Measurements from ENCODE around the gene SIRPD. TPM values are rescaled to one million over a fixed set of nuclear protein-coding genes. Genes with fewer than 3 reads are reported as not detected.

The SIRPD gene
- total and polyA plus RNA-seq, 2 of the 13 experiments (the other 11 are each of a cell fraction or from before 2014, with no cell fraction given), result not detected

- TF ChIP-seq ZFP82 (CRISPR knock-in tag; IDR thresholded peaks at IDR 0.05; ENCODE audit: borderline replicate concordance), result no peak
These were observed 18.9 kb downstream of the SIRPD start (continued) for GRCh38 chr20:1538655-1539054.

DNA sequence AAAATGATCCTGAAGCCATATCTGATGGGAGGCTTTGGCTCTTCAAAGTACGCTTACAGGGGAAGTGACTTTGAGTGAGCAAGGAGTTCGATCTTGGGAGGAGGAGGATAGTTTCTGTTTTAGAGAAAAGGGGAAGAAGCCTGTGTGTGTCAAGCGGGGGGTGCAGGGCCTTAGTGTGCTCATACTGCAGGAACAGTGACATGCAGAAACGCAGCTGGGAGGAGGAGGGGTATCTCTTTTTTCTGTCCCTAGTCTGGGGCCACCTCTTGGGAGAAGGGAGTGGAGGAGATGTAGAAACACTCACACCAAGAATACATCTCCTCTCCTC is 19.8 kb downstream of the SIRPD start:
- Histone ChIP-seq H3K9ac (ENCODE audit: insufficient read depth, low read depth, low read length) (no peak overlapping the region), H3K4me2 (ENCODE audit: low read depth, low read length) (no peak overlapping the region), H4K20me1 (ENCODE audit: insufficient read depth, low read length) (no peaks in the 10 kb centered on the region), H3K36me3 (replicated peaks in 1 of 2; ENCODE audit: control insufficient read depth in 1 of 2, insufficient read depth in 2 of 2, low read length in 2 of 2) (no peaks in the 10 kb centered on the region), H2AFZ (ENCODE audit: low read length) (no peak overlapping the region), H3K9me3 (ENCODE audit: low read length) (no peaks in the 10 kb centered on the region), H3K27me3 (ENCODE audit: control insufficient read depth in 1 of 2, insufficient read depth in 2 of 2, low read length in 2 of 2) (peaks cover 3 to 9% of the 10 kb centered on the region in 2 experiments; a peak in 1 of 5 replicates), H3K79me2 (ENCODE audit: insufficient read depth, low read length) (no peaks in the 10 kb centered on the region), H3K4me3 (replicated peaks in 1 of 3; ENCODE audit: insufficient read depth in 1 of 3, low read depth in 2 of 3, low read length in 3 of 3) (no peak overlapping the region), H3K27ac (ENCODE audit: extremely low read length, insufficient read depth, low read length) (no peak overlapping the region), H3K4me1 (ENCODE audit: insufficient read depth, low read length) (no peaks in the 10 kb centered on the region)
- in situ Hi-C loops (cut with HindIII; ENCODE audit: extremely low pct_ligation_motif_present, low pct_unique_long_range_greater_than_20kb) (no loop called here), intact Hi-C loops (cut with micrococcal nuclease; ENCODE audit: unreplicated experiment) (no loop called here)
- no peak for DNase-seq (ENCODE audit: low spot score)
- ATAC-seq, result no peak; the same call in 2 of the 3 replicates
- 1% methylated on average over 4 of the region's 4 CpGs for WGBS (ENCODE audit: low lambda C conversion rate)
- ChIA-PET POLR2A (no interaction called here), CTCF (ENCODE audit: low intra/inter-chr PET ratio, low total read pairs) (no interaction called here)
- BruUV-seq (replicated peaks), result no TSS peak
- no peak for FAIRE-seq
- TF ChIP-seq, protein P1, sequence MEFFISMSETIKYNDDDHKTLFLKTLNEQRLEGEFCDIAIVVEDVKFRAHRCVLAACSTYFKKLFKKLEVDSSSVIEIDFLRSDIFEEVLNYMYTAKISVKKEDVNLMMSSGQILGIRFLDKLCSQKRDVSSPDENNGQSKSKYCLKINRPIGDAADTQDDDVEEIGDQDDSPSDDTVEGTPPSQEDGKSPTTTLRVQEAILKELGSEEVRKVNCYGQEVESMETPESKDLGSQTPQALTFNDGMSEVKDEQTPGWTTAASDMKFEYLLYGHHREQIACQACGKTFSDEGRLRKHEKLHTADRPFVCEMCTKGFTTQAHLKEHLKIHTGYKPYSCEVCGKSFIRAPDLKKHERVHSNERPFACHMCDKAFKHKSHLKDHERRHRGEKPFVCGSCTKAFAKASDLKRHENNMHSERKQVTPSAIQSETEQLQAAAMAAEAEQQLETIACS (CRISPR knock-in tag; IDR thresholded peaks at IDR 0.05), result no peak
- TF ChIP-seq, protein P2, sequence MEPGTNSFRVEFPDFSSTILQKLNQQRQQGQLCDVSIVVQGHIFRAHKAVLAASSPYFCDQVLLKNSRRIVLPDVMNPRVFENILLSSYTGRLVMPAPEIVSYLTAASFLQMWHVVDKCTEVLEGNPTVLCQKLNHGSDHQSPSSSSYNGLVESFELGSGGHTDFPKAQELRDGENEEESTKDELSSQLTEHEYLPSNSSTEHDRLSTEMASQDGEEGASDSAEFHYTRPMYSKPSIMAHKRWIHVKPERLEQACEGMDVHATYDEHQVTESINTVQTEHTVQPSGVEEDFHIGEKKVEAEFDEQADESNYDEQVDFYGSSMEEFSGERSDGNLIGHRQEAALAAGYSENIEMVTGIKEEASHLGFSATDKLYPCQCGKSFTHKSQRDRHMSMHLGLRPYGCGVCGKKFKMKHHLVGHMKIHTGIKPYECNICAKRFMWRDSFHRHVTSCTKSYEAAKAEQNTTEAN (CRISPR knock-in tag; conservative IDR thresholded peaks at IDR 0.05), result no peak
- no peak for TF ChIP-seq ZNF761 (CRISPR knock-in tag; conservative IDR thresholded peaks at IDR 0.05)
- TF ChIP-seq ZNF33A (CRISPR knock-in tag; IDR thresholded peaks at IDR 0.05; ENCODE audit: borderline replicate concordance), result no peak
- TF ChIP-seq, protein P3, sequence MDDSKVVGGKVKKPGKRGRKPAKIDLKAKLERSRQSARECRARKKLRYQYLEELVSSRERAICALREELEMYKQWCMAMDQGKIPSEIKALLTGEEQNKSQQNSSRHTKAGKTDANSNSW (CRISPR knock-in tag; IDR thresholded peaks at IDR 0.05; ENCODE audit: borderline replicate concordance), result no peak
- TF ChIP-seq CHD2 (IDR thresholded peaks at IDR 0.05; ENCODE audit: low read depth, low read length), result no peak
- no peak for TF ChIP-seq ZNF280D (CRISPR knock-in tag; IDR thresholded peaks at IDR 0.05)
- no peak for TF ChIP-seq SMAD9 (CRISPR knock-in tag; IDR thresholded peaks at IDR 0.05)
- TF ChIP-seq NR2F2 (IDR thresholded peaks at IDR 0.05; ENCODE audit: borderline replicate concordance, low read depth), result no peak
- no peak for TF ChIP-seq ARNT2 (CRISPR knock-in tag; IDR thresholded peaks at IDR 0.05; ENCODE audit: low read depth)
- no peak for TF ChIP-seq NFKBIZ (CRISPR knock-in tag; IDR thresholded peaks at IDR 0.05)
- TF ChIP-seq, protein P4, sequence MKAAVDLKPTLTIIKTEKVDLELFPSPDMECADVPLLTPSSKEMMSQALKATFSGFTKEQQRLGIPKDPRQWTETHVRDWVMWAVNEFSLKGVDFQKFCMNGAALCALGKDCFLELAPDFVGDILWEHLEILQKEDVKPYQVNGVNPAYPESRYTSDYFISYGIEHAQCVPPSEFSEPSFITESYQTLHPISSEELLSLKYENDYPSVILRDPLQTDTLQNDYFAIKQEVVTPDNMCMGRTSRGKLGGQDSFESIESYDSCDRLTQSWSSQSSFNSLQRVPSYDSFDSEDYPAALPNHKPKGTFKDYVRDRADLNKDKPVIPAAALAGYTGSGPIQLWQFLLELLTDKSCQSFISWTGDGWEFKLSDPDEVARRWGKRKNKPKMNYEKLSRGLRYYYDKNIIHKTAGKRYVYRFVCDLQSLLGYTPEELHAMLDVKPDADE (CRISPR knock-in tag; IDR thresholded peaks at IDR 0.05), result no peak
- TF ChIP-seq HNRNPH1 (optimal IDR thresholded peaks at IDR 0.05; ENCODE audit: low read depth, low read length), result no peak
- no peak for TF ChIP-seq ZNF225 (CRISPR knock-in tag; IDR thresholded peaks at IDR 0.05)
- TF ChIP-seq, protein P5, sequence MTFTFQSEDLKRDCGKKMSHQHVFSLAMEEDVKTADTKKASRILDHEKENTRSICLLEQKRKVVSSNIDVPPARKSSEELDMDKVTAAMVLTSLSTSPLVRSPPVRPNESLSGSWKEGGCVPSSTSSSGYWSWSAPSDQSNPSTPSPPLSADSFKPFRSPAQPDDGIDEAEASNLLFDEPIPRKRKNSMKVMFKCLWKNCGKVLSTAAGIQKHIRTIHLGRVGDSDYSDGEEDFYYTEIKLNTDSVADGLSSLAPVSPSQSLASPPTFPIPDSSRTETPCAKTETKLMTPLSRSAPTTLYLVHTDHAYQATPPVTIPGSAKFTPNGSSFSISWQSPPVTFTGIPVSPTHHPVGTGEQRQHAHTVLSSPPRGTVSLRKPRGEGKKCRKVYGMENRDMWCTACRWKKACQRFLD (CRISPR knock-in tag; IDR thresholded peaks at IDR 0.05; ENCODE audit: borderline replicate concordance), result no peak
